K562 (cell line): ENCODE measurements around the gene RUVBL2. TPM values are rescaled to one million over a fixed set of nuclear protein-coding genes. Genes with fewer than 3 reads are reported as not detected.

ENCODE experiments used
- ADNP ChIP-seq: fragments of 200-800 bp; sonication (Bioruptor generic); IDR thresholded peaks from 2 replicates; pipeline ENCODE4 v1.6.1; 2016; ENCODE audit warnings: missing genetic modification characterization, missing compliant biosample characterization
- ATF3 ChIP-seq, 2 experiments: fragments of 450-650 bp in 1 of 2; sonication (generic) in 1 of 2; formaldehyde crosslinking in 1 of 2; IDR thresholded peaks in 1 of 2; conservative IDR thresholded peaks in 1 of 2; 2 replicates each; pipeline versions ENCODE4 v1.6.1 to v1.8.1; 2016 to 2023; ENCODE audit warnings: mild to moderate bottlenecking in 2 of 2, moderate library complexity in 2 of 2, inconsistent platforms in 1 of 2, missing genetic modification reagents in 1 of 2
- BCOR ChIP-seq: fragments of 450-650 bp; IDR thresholded peaks from 2 replicates; pipeline ENCODE4 v1.6.1; 2016
- DDX20 ChIP-seq: fragments of 450-650 bp; IDR thresholded peaks from 2 replicates; pipeline ENCODE4 v1.6.1; 2016; ENCODE audit warnings: missing genetic modification characterization, low read depth, mild to moderate bottlenecking, missing compliant biosample characterization, moderate library complexity
- E2F4 ChIP-seq: sonication (generic); formaldehyde crosslinking; IDR thresholded peaks from 2 replicates; pipeline ENCODE4 v1.8.0; 2022; ENCODE audit warnings: mild to moderate bottlenecking, low read depth, missing genetic modification reagents
- E2F6 ChIP-seq, 2 experiments: IDR thresholded peaks; 2 replicates each; pipeline ENCODE4 v1.6.1; 2011; ENCODE audit warnings: borderline replicate concordance in 1 of 2, control low read depth in 1 of 2, low read depth in 1 of 2, low read length in 1 of 2, mild to moderate bottlenecking in 1 of 2, mixed read lengths in 1 of 2, moderate library complexity in 1 of 2; ENCODE audit not compliant: insufficient read depth in 1 of 2, insufficient read length in 1 of 2, poor library complexity in 1 of 2, severe bottlenecking in 1 of 2; ENCODE audit errors: extremely low read depth in 1 of 2
- ELK1 ChIP-seq: sonication (generic); formaldehyde crosslinking; IDR thresholded peaks from 2 replicates; pipeline ENCODE4 v1.8.1; 2022; ENCODE audit warnings: missing genetic modification reagents
- EP300 ChIP-seq: IDR thresholded peaks from 2 replicates; pipeline ENCODE4 v1.6.1; 2012; ENCODE audit warnings: low read length, improper control_type of control experiment
- FOXJ2 ChIP-seq: fragments of 200-800 bp; sonication (Bioruptor generic); IDR thresholded peaks from 2 replicates; pipeline ENCODE4 v1.6.1; 2016; ENCODE audit warnings: missing genetic modification characterization, missing compliant biosample characterization
- HDGF ChIP-seq: fragments of 450-650 bp; IDR thresholded peaks from 2 replicates; pipeline ENCODE4 v1.6.1; 2016
- MXI1 ChIP-seq: IDR thresholded peaks from 2 replicates; pipeline ENCODE4 v1.6.1; 2011; ENCODE audit warnings: low read depth, mild to moderate bottlenecking, improper control_type of control experiment, low read length
- NFXL1 ChIP-seq: fragments of 450-650 bp; formaldehyde crosslinking; IDR thresholded peaks from 2 replicates; pipeline ENCODE4 v1.4.0; 2021; ENCODE audit warnings: mild to moderate bottlenecking
- POU5F1 ChIP-seq: fragments of 150-350 bp; IDR thresholded peaks from 2 replicates; pipeline ENCODE4 v1.6.1; 2014; ENCODE audit warnings: borderline replicate concordance, low read length, low read depth, mild to moderate bottlenecking; ENCODE audit not compliant: partially characterized antibody
- SMARCA4 ChIP-seq: fragments of 450-650 bp; IDR thresholded peaks from 2 replicates; pipeline ENCODE4 v1.6.1; 2016
- SRF ChIP-seq, 2 experiments: fragments of 250-450, 450-650 bp in 1 of 2; sonication (Bioruptor Pico) in 1 of 2; sonication (generic) in 1 of 2; formaldehyde crosslinking; IDR thresholded peaks; 2 replicates each; pipeline versions ENCODE4 v1.5.0 to v1.5.1; 2020 to 2022; ENCODE audit warnings: mild to moderate bottlenecking in 1 of 2, missing genetic modification reagents in 1 of 2
- XRCC4 ChIP-seq: IDR thresholded peaks from one replicate; pipeline ENCODE4 v1.6.1; 2011; ENCODE audit not compliant: insufficient read depth, insufficient read length; ENCODE audit errors: extremely low read depth
- ZNF133 ChIP-seq: fragments of 250-450 bp; sonication (Bioruptor Pico); IDR thresholded peaks from 2 replicates; pipeline ENCODE4 v1.4.0; 2020; ENCODE audit warnings: mild to moderate bottlenecking
- ZNF23 ChIP-seq: fragments of 250-450 bp; sonication (Bioruptor Pico); IDR thresholded peaks from 2 replicates; pipeline ENCODE4 v1.4.0; 2020; ENCODE audit warnings: mild to moderate bottlenecking
- polyA plus RNA-seq, 8 experiments: library from polyadenylated mRNA; depleted of rRNA in 4 of 8; stranded (reverse) in 5 of 8; unstranded in 3 of 8; fragments of >200 nt; fragmentation: Nextera tagmentation in 2 of 8; fragmentation: Illumina TruSeq in 1 of 8; extraction: Ambion mirVana in 2 of 8; extraction: Trizol in 1 of 8; gene quantifications; 2 replicates each; pipeline versions ENCODE4 v1.2.1 to v1.2.3, GENCODE V29; 2011 to 2014; ENCODE audit warnings: inconsistent platforms in 1 of 8, missing spikeins in 1 of 8
- total RNA-seq, 7 experiments: library from RNA; depleted of rRNA in 6 of 7; stranded (reverse); fragments of >200 nt in 6 of 7; fragmentation: Illumina TruSeq in 2 of 7; extraction: Trizol in 2 of 7; gene quantifications; 2 replicates each; pipeline versions ENCODE4 v1.2.1 to v1.2.3, GENCODE V29; 2011 to 2021; ENCODE audit warnings: low replicate concordance in 1 of 7
- TF ChIP-seq, protein P1 (sequence below): fragments of 250-450 bp; sonication (Bioruptor Pico); IDR thresholded peaks from 2 replicates; pipeline ENCODE4 v1.5.0; 2021; ENCODE audit warnings: mild to moderate bottlenecking, moderate library complexity

Gene RUVBL2
- total and polyA plus RNA-seq, 9 of the 15 experiments (the other 6 are each of a cell fraction or from before 2014, with no cell fraction given), result 71.4 to 453 (median 237) TPM

GRCh38 chr19:48962029-48962848 lies 31.4 kb upstream of the RUVBL2 start (continued):
- TF ChIP-seq XRCC4, result no peak
- TF ChIP-seq ZNF23 (CRISPR knock-in tag), result no peak
- 0 out of 2 replicates have a peak, but pooled peaks have one; percentile 26 for TF ChIP-seq MXI1
- TF ChIP-seq E2F6 (IDR thresholded peaks at IDR 0.05; ENCODE audit: borderline replicate concordance in 1 of 2, extremely low read depth in 1 of 2, insufficient read depth in 1 of 2, insufficient read length in 1 of 2, low read depth in 1 of 2, low read length in 1 of 2, poor library complexity in 1 of 2, severe bottlenecking in 1 of 2), result no peak
- no peak for TF ChIP-seq POU5F1
- TF ChIP-seq DDX20, result no peak
- TF ChIP-seq ELK1 (CRISPR knock-in tag), result no peak
- TF ChIP-seq, protein P1, sequence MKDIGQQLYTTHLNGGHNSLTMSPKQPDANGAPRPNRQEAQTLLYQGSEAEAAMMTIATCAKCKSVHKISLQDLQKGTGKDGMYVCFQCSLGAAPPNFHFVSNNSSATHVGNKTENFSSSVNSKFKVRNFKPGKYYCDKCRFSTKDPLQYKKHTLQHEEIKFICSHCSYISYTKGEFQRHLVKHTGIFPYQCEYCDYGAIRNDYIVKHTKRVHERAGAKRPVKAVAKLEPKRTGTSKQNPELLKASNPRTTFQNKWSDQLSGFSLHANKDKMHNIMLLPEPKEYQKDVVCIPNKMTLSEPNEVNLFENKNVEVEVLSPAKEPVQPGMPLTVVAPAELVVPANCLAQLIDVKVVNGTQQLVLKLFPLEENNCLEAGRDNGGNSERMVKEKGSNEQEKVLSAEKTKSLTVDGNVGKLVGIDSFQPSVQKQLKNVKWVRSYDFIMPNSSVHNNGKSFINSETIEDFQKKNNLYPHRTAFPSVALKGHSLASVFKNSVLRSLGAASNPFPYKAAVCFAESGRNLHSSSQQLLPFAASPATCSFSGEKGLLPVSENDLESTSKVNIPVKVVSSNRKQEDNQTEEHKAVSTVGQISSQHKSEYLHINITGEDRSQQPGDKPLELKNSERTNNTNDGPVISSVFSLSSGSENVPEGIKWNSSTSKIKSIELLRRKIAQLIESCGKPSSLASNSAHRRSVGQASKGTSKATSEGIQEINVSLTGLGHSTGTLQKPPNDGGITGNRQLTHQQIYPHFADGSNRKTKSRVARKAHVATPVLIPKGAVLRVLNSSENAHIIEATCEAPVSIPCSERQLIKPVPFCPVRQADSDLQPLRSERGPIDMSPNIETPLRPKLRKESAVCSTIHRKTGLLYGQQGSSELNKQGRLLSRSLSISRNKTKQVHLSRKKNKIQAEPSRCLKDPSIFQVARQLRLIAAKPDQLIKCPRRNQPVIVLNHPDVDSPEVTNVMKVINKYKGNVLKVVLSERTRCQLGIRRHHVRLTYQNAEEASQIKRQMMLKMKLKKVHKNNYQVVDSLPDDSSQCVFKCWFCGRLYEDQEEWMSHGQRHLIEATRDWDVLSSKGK, result no peak
- no peak for TF ChIP-seq FOXJ2 (tag)
- peak; percentile 54 for TF ChIP-seq EP300
- TF ChIP-seq E2F4 (CRISPR knock-in tag), result no peak
- peak; percentile 98 for TF ChIP-seq HDGF
- TF ChIP-seq ZNF133 (CRISPR knock-in tag), result no peak
- TF ChIP-seq SMARCA4, result peak; percentile 40
- TF ChIP-seq ATF3 (IDR thresholded peaks at IDR 0.05), result peak; percentile 20; the same call in 1 of the 2 replicates
- no peak for TF ChIP-seq ATF3 (CRISPR knock-in tag; conservative IDR thresholded peaks at IDR 0.05)
- TF ChIP-seq NFXL1 (CRISPR knock-in tag), result no peak
- TF ChIP-seq BCOR, result peak; percentile 37; the same call in 1 of the 2 replicates
- peak in 1 of 2 experiments; percentile 77; a peak in 1 of 4 replicates for TF ChIP-seq SRF (CRISPR knock-in tag; IDR thresholded peaks at IDR 0.05)
- TF ChIP-seq ADNP (tag), result no peak
